Keratinocyte (primary cell): ENCODE data around the gene IDI1. TPM values are rescaled to one million over a fixed set of nuclear protein-coding genes. Genes with fewer than 3 reads are reported as not detected.

ENCODE experiments used
- DNase-seq: peaks from one replicate; pipeline ENCODE4 v3.0.0-alpha.2; 2011; ENCODE audit warnings: low read depth, missing footprints, low spot score
- FAIRE-seq: peaks from 2 replicates; lab custom pipeline; 2011; peaks lifted over from hg19 to GRCh38; lab: Jason Lieb, UNC
- H2AFZ ChIP-seq: 2 replicates; pipeline ENCODE4 v1.6.0; 2012; ENCODE audit warnings: low read length, control low read depth, inconsistent platforms; ENCODE audit not compliant: control insufficient read depth
- H3K27ac ChIP-seq: 2 replicates; pipeline ENCODE4 v1.5.1; 2011; ENCODE audit warnings: low read length; ENCODE audit not compliant: control insufficient read depth, insufficient read depth
- H3K27me3 ChIP-seq: 3 replicates; pipeline ENCODE4 v1.6.0; 2011; ENCODE audit warnings: low read length; ENCODE audit not compliant: control insufficient read depth, insufficient read depth; ENCODE audit errors: extremely low read depth
- H3K36me3 ChIP-seq, 2 experiments: 2 replicates in 1 of 2; 3 replicates in 1 of 2; pipeline ENCODE4 v1.5.1; 2011; ENCODE audit warnings: low read length in 2 of 2, mild to moderate bottlenecking in 1 of 2; ENCODE audit not compliant: control insufficient read depth in 2 of 2, insufficient read depth in 2 of 2; ENCODE audit errors: extremely low read depth in 1 of 2
- H3K4me1 ChIP-seq: 3 replicates; pipeline ENCODE4 v1.5.1; 2011; ENCODE audit warnings: low read length; ENCODE audit not compliant: control insufficient read depth, insufficient read depth; ENCODE audit errors: extremely low read depth
- H3K4me2 ChIP-seq: 3 replicates; pipeline ENCODE4 v1.6.0; 2011; ENCODE audit warnings: low read depth, low read length; ENCODE audit not compliant: control insufficient read depth, insufficient read depth; ENCODE audit errors: extremely low read depth
- H3K4me3 ChIP-seq, 3 experiments: fragments of 200-600 bp in 1 of 3; sonication (generic) in 1 of 3; 2 replicates in 2 of 3; 3 replicates in 1 of 3; pipeline ENCODE4 v1.5.1; 2011 to 2016; ENCODE audit warnings: low read length in 3 of 3, mild to moderate bottlenecking in 3 of 3, control low read depth in 2 of 3, inconsistent platforms in 1 of 3, low read depth in 1 of 3, mixed read lengths in 1 of 3, mixed run types in 1 of 3, moderate library complexity in 1 of 3; ENCODE audit not compliant: control insufficient read depth in 2 of 3, insufficient read depth in 2 of 3; ENCODE audit errors: extremely low read depth in 1 of 3
- H3K79me2 ChIP-seq: 2 replicates; pipeline ENCODE4 v1.6.0; 2012; ENCODE audit warnings: low read length; ENCODE audit not compliant: control insufficient read depth, insufficient read depth
- H3K9ac ChIP-seq: 3 replicates; pipeline ENCODE4 v1.6.0; 2011; ENCODE audit warnings: low read length; ENCODE audit not compliant: control insufficient read depth, insufficient read depth; ENCODE audit errors: extremely low read depth
- H3K9me1 ChIP-seq: 3 replicates; pipeline ENCODE4 v1.6.0; 2011; ENCODE audit warnings: low read length; ENCODE audit not compliant: control insufficient read depth, insufficient read depth; ENCODE audit errors: extremely low read depth
- H3K9me3 ChIP-seq: 2 replicates; pipeline ENCODE4 v1.5.1; 2012; ENCODE audit warnings: low read depth, low read length; ENCODE audit not compliant: control insufficient read depth
- H4K20me1 ChIP-seq: 3 replicates; pipeline ENCODE4 v1.6.0; 2011; ENCODE audit warnings: low read length; ENCODE audit not compliant: control insufficient read depth, insufficient read depth; ENCODE audit errors: extremely low read depth
- EZH2 ChIP-seq: IDR thresholded peaks from one replicate; pipeline ENCODE4 v1.6.1; 2012; ENCODE audit warnings: inconsistent platforms, mild to moderate bottlenecking, low read length, moderate library complexity
- dilution Hi-C: fragments of 300-500 bp; cut with MboI; formaldehyde crosslinking; loops from one replicate; pipeline ENCODE4 v1.7.0; 2020; ENCODE audit warnings: low sequenced_read_pairs; ENCODE audit not compliant: extremely low pct_ligation_motif_present
- polyA plus RNA-seq, 5 experiments: library from polyadenylated mRNA; depleted of rRNA in 3 of 5; stranded (reverse) in 3 of 5; stranded (forward) in 1 of 5; unstranded in 1 of 5; fragments of >200 nt; gene quantifications; 1 replicate in 1 of 5; 2 replicates in 3 of 5; 3 replicates in 1 of 5; pipeline versions ENCODE4 v1.2.1 to v1.2.3, GENCODE V29; 2011 to 2012; ENCODE audit warnings: missing spikeins in 2 of 5, low read depth in 1 of 5, low replicate concordance in 1 of 5
- TF ChIP-seq, protein P1 (sequence below), 3 experiments: IDR thresholded peaks in 1 of 3; conservative IDR thresholded peaks in 1 of 3; optimal IDR thresholded peaks in 1 of 3; 2 replicates in 2 of 3; 3 replicates in 1 of 3; pipeline versions ENCODE3 to v1.5.1; 2011; ENCODE audit warnings: low read length in 3 of 3, mild to moderate bottlenecking in 3 of 3, moderate library complexity in 2 of 3, control low read depth in 1 of 3, inconsistent platforms in 1 of 3; ENCODE audit not compliant: insufficient read depth in 2 of 3; ENCODE audit errors: extremely low read depth in 1 of 3

IDI1 gene
- polyA plus RNA-seq, 1 donor (not counting 4 experiments of a cell fraction or from before 2014, with no cell fraction given): 298 TPM

DNA sequence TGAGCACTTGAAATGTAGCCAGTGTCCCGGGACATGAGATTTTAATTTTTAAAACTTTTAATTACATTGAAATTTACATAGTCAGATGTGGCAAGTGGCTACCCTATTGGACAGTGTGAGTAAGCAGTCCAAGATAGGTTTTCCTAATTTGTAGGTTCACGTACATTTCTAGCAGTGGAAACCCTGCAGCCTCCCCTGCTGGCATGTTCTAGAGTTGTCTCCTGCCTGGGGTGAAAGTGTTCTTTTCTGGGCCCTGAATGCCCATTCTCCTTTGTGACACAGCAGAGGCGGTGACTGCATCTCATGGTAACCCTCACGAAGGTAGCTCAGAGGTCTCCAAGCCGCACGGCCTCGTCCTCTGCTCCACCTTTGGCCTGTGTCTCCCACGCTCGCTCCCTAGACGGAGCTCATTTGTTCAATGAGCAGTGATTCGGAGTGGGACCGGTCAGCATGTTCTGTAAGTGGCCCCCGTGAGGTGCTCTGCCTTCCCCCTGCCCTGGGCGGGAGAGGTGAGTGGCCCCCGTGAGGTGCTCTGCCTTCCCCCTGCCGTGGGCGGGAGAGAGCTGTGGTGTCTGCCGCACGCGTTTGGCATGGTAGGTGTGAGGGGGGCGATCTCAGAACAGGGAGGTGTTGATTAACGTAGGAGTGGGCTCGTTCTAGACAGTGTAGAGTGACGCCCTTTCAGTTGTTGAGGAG, 25.3 kb upstream of the IDI1 start:
- FAIRE-seq (no peak), DNase-seq (no peak)
- H2AFZ ChIP-seq: no peak overlapping the region
- H3K4me1 ChIP-seq: peaks cover 7% of the 10 kb centered on the region
- H3K79me2 ChIP-seq: peaks cover 34% of the 10 kb centered on the region
- TF ChIP-seq, protein P1, sequence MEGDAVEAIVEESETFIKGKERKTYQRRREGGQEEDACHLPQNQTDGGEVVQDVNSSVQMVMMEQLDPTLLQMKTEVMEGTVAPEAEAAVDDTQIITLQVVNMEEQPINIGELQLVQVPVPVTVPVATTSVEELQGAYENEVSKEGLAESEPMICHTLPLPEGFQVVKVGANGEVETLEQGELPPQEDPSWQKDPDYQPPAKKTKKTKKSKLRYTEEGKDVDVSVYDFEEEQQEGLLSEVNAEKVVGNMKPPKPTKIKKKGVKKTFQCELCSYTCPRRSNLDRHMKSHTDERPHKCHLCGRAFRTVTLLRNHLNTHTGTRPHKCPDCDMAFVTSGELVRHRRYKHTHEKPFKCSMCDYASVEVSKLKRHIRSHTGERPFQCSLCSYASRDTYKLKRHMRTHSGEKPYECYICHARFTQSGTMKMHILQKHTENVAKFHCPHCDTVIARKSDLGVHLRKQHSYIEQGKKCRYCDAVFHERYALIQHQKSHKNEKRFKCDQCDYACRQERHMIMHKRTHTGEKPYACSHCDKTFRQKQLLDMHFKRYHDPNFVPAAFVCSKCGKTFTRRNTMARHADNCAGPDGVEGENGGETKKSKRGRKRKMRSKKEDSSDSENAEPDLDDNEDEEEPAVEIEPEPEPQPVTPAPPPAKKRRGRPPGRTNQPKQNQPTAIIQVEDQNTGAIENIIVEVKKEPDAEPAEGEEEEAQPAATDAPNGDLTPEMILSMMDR (optimal IDR thresholded peaks at IDR 0.05 in 1 of 3, IDR thresholded peaks at IDR 0.05 in 1 of 3, conservative IDR thresholded peaks at IDR 0.05 in 1 of 3; ENCODE audit: extremely low read depth in 1 of 3, insufficient read depth in 2 of 3, low read length in 3 of 3): peak in 1 of 3 experiments; percentile 31
- TF ChIP-seq EZH2: no peak
- H3K27ac ChIP-seq: no peak overlapping the region
- no peaks in the 10 kb centered on the region for H3K9me1 ChIP-seq
- no peaks in the 10 kb centered on the region for H4K20me1 ChIP-seq
- no peaks in the 10 kb centered on the region for H3K27me3 ChIP-seq
- peaks cover 11 to 12% of the 10 kb centered on the region in 2 experiments for H3K36me3 ChIP-seq
- no peak overlapping the region for H3K9ac ChIP-seq
- dilution Hi-C loops: no loop called here
- no peak overlapping the region for H3K4me3 ChIP-seq
- H3K4me2 ChIP-seq: no peak overlapping the region
- H3K9me3 ChIP-seq: no peaks in the 10 kb centered on the region

GRCh38 chr10:1070919-1071318, 22.0 kb upstream of the IDI1 start:
- FAIRE-seq (peak; percentile 41), DNase-seq (no peak)
- H3K27ac ChIP-seq: no peak overlapping the region
- no peak overlapping the region for H3K4me2 ChIP-seq
- no peaks in the 10 kb centered on the region for H4K20me1 ChIP-seq
- H3K4me1 ChIP-seq: peaks cover 7% of the 10 kb centered on the region
- peaks cover 52% of the 10 kb centered on the region for H3K79me2 ChIP-seq
- TF ChIP-seq, protein P1 (optimal IDR thresholded peaks at IDR 0.05 in 1 of 3, IDR thresholded peaks at IDR 0.05 in 1 of 3, conservative IDR thresholded peaks at IDR 0.05 in 1 of 3; ENCODE audit: extremely low read depth in 1 of 3, insufficient read depth in 2 of 3, low read length in 3 of 3): no peak
- TF ChIP-seq EZH2: no peak
- H3K36me3 ChIP-seq: peaks cover 10 to 11% of the 10 kb centered on the region in 2 experiments
- H3K9ac ChIP-seq: no peak overlapping the region
- no peaks in the 10 kb centered on the region for H3K9me3 ChIP-seq
- H3K27me3 ChIP-seq: no peaks in the 10 kb centered on the region
- dilution Hi-C loops: no loop called here
- no peaks in the 10 kb centered on the region for H3K9me1 ChIP-seq
- no peak overlapping the region for H3K4me3 ChIP-seq
- no peak overlapping the region for H2AFZ ChIP-seq
